GM12892 (cell line): ENCODE results near the gene EMILIN2.
"Not testable (repeated sequence)": the region's sequence is repeated elsewhere in the genome, so short reads cannot be mapped to it uniquely, and the experiment has no call there.

Experiments
- DNase-seq: peaks from one replicate; pipeline ENCODE4 v3.0.0; 2011; ENCODE audit not compliant: insufficient read length
- FAIRE-seq: peaks from 2 replicates; lab custom pipeline; 2011; peaks lifted over from hg19 to GRCh38; lab: Jason Lieb, UNC
- POLR2A ChIP-seq: IDR thresholded peaks from 2 replicates; pipeline ENCODE4 v1.6.1; 2011; ENCODE audit warnings: low read depth, low read length, control low read depth
- POLR2AphosphoS5 ChIP-seq: IDR thresholded peaks from 2 replicates; pipeline ENCODE4 v1.6.1; 2011; ENCODE audit warnings: low read depth, low read length, control low read depth
- TAF1 ChIP-seq: IDR thresholded peaks from 2 replicates; pipeline ENCODE4 v1.6.1; 2011; ENCODE audit warnings: low read depth, mild to moderate bottlenecking, control low read depth, low read length, borderline replicate concordance

Gene EMILIN2

GRCh38 chr18:2823202-2823601 lies 23.6 kb upstream of the EMILIN2 start:
- FAIRE-seq, result no peak

GRCh38 chr18:2823966-2824365 lies 22.8 kb upstream of the EMILIN2 start:
- no peak for TF ChIP-seq TAF1
- no peak for TF ChIP-seq POLR2AphosphoS5
- no peak for TF ChIP-seq POLR2A
- no peak for FAIRE-seq

More at GRCh38 chr18:2823202-2823601, 23.6 kb upstream of the EMILIN2 start:
- TF ChIP-seq POLR2AphosphoS5 (no peak), TAF1 (no peak), POLR2A (no peak)
- no peak for DNase-seq

GRCh38 chr18:2824865-2825264 lies 21.9 kb upstream of the EMILIN2 start:
- DNase-seq (no peak), FAIRE-seq (no peak)
- TF ChIP-seq POLR2A, result no peak
- no peak for TF ChIP-seq POLR2AphosphoS5
- no peak for TF ChIP-seq TAF1

More at GRCh38 chr18:2823966-2824365, 22.8 kb upstream of the EMILIN2 start:
- no peak for DNase-seq

- no peak for TF ChIP-seq POLR2A
- no peak for TF ChIP-seq TAF1
- no peak for TF ChIP-seq POLR2AphosphoS5
- DNase-seq (no peak), FAIRE-seq (no peak)
Observed at GRCh38 chr18:2825613-2826175, 21.1 kb upstream of the EMILIN2 start.

- no peak for FAIRE-seq
- TF ChIP-seq POLR2AphosphoS5 (no peak), TAF1 (no peak), POLR2A (no peak)
- DNase-seq, result no peak
Observed at GRCh38 chr18:2826581-2826980, 20.2 kb upstream of the EMILIN2 start.

- no peak for FAIRE-seq
- TF ChIP-seq TAF1 (no peak), POLR2AphosphoS5 (no peak), POLR2A (no peak)
- no peak for DNase-seq
Observed at GRCh38 chr18:2827061-2827460, 19.7 kb upstream of the EMILIN2 start.

- not testable (repeated sequence) for FAIRE-seq
Observed at GRCh38 chr18:2836118-2836517, 10.7 kb upstream of the EMILIN2 start.

GRCh38 chr18:2837290-2837689 lies 9.5 kb upstream of the EMILIN2 start:
- DNase-seq, FAIRE-seq: not testable (repeated sequence)

More at GRCh38 chr18:2836118-2836517, 10.7 kb upstream of the EMILIN2 start:
- not testable (repeated sequence) for DNase-seq

GRCh38 chr18:2839202-2839601 lies 7.6 kb upstream of the EMILIN2 start:
- DNase-seq, result no peak
- no peak for FAIRE-seq
- TF ChIP-seq POLR2AphosphoS5 (no peak), TAF1 (no peak), POLR2A (no peak)

GRCh38 chr18:2840521-2840920 lies 6.3 kb upstream of the EMILIN2 start:
- FAIRE-seq (no peak), DNase-seq (no peak)
- no peak for TF ChIP-seq POLR2A
- no peak for TF ChIP-seq POLR2AphosphoS5
- TF ChIP-seq TAF1, result no peak

GRCh38 chr18:2843146-2843545 lies 3.7 kb upstream of the EMILIN2 start:
- DNase-seq, result no peak
- no peak for FAIRE-seq
- TF ChIP-seq POLR2AphosphoS5 (no peak), POLR2A (no peak), TAF1 (no peak)

- TF ChIP-seq POLR2AphosphoS5 (no peak), TAF1 (no peak), POLR2A (no peak)
- FAIRE-seq (no peak), DNase-seq (no peak)
Observed at GRCh38 chr18:2845172-2845571, 1.6 kb upstream of the EMILIN2 start.
